Activated naive CD8-positive, alpha-beta T cell treated with anti-CD3 and anti-CD28 coated beads, Interleukin-2, amount 50 U/mL, for 24 hours (primary cell): Measurements from ENCODE around the gene CTNS.

Source experiments
- ATAC-seq: fragments of 150-1000 bp; cut with Tn5 transposase; one replicate; pipeline ENCODE4 v1.10.0; 2021
- DNase-seq: peaks from one replicate; pipeline ENCODE4 v3.0.0; 2021
- H3K27ac Mint-ChIP-seq: one replicate; pipeline ENCODE4 v1.8.0; 2021; ENCODE audit warnings: mild to moderate bottlenecking, mixed read lengths
- H3K27me3 Mint-ChIP-seq: one replicate; pipeline ENCODE4 v1.8.0; 2021; ENCODE audit warnings: mixed read lengths
- H3K36me3 Mint-ChIP-seq: one replicate; pipeline ENCODE4 v1.8.0; 2021; ENCODE audit warnings: low read depth, mixed read lengths
- H3K4me1 Mint-ChIP-seq: one replicate; pipeline ENCODE4 v1.8.0; 2021; ENCODE audit warnings: mixed read lengths
- H3K4me3 Mint-ChIP-seq: one replicate; pipeline ENCODE4 v1.8.0; 2021; ENCODE audit warnings: mild to moderate bottlenecking, moderate library complexity, mixed read lengths
- H3K9me3 Mint-ChIP-seq: one replicate; pipeline ENCODE4 v1.8.0; 2021; ENCODE audit warnings: mixed read lengths

The CTNS gene

GRCh38 chr17:3636154-3636907, at the start of gene CTNS, which contains the start of gene SHPK:
Gene CTNS (plus strand): TSS chr17:3636760. CDS start chr17:3640207, 3,447 bp downstream.
Gene SHPK (minus strand): TSS chr17:3636250. CDS start chr17:3636219, 31 bp downstream.
- H3K27me3 Mint-ChIP-seq = no peaks in the 10 kb centered on the region
- H3K36me3 Mint-ChIP-seq = peaks cover 4% of the 10 kb centered on the region
- peak; percentile 96 for ATAC-seq
- peaks cover 41% of the 10 kb centered on the region for H3K4me1 Mint-ChIP-seq
- peak; percentile 96 for DNase-seq
- peak within 1 kb of the TSS; percentile 97 for H3K27ac Mint-ChIP-seq
- H3K4me3 Mint-ChIP-seq = peak within 1 kb of the TSS; percentile 93
- H3K9me3 Mint-ChIP-seq = no peaks in the 10 kb centered on the region

- Mint-ChIP-seq H3K27ac (no peak overlapping the region), H3K4me1 (no peaks in the 10 kb centered on the region), H3K27me3 (no peaks in the 10 kb centered on the region), H3K4me3 (no peak overlapping the region), H3K9me3 (no peaks in the 10 kb centered on the region), H3K36me3 (no peaks in the 10 kb centered on the region)
- DNase-seq = no peak
- no peak for ATAC-seq
Measured at GRCh38 chr17:3589784-3590183, 46.8 kb upstream of the CTNS start.

- H3K9me3 Mint-ChIP-seq = no peaks in the 10 kb centered on the region
- H3K27ac Mint-ChIP-seq = no peak overlapping the region
- H3K4me1 Mint-ChIP-seq = no peaks in the 10 kb centered on the region
- ATAC-seq (no peak), DNase-seq (no peak)
- H3K4me3 Mint-ChIP-seq = no peak overlapping the region
- H3K27me3 Mint-ChIP-seq = no peaks in the 10 kb centered on the region
- no peaks in the 10 kb centered on the region for H3K36me3 Mint-ChIP-seq
Measured at GRCh38 chr17:3590231-3590630, 46.3 kb upstream of the CTNS start.

GRCh38 chr17:3590768-3591167, 45.8 kb upstream of the CTNS start:
- H3K27me3 Mint-ChIP-seq = no peaks in the 10 kb centered on the region
- no peak overlapping the region for H3K4me3 Mint-ChIP-seq
- H3K4me1 Mint-ChIP-seq = no peaks in the 10 kb centered on the region

GRCh38 chr17:3592216-3592860, 44.2 kb upstream of the CTNS start:
- Mint-ChIP-seq H3K27me3 (no peaks in the 10 kb centered on the region), H3K27ac (no peak overlapping the region), H3K4me3 (no peak overlapping the region), H3K4me1 (no peaks in the 10 kb centered on the region), H3K9me3 (no peaks in the 10 kb centered on the region), H3K36me3 (no peaks in the 10 kb centered on the region)
- DNase-seq (no peak), ATAC-seq (no peak)

More at GRCh38 chr17:3590768-3591167, 45.8 kb upstream of the CTNS start:
- no peak for DNase-seq
- no peak for ATAC-seq
- Mint-ChIP-seq H3K9me3 (no peaks in the 10 kb centered on the region), H3K36me3 (no peaks in the 10 kb centered on the region), H3K27ac (no peak overlapping the region)

- no peaks in the 10 kb centered on the region for H3K4me1 Mint-ChIP-seq
- H3K36me3 Mint-ChIP-seq = no peaks in the 10 kb centered on the region
- H3K27me3 Mint-ChIP-seq = no peaks in the 10 kb centered on the region
- no peak overlapping the region for H3K27ac Mint-ChIP-seq
- no peaks in the 10 kb centered on the region for H3K9me3 Mint-ChIP-seq
- ATAC-seq (no peak), DNase-seq (no peak)
- H3K4me3 Mint-ChIP-seq = no peak overlapping the region
Measured at GRCh38 chr17:3593384-3593783, 43.2 kb upstream of the CTNS start.

GRCh38 chr17:3594051-3594800, 42.3 kb upstream of the CTNS start:
- Mint-ChIP-seq H3K4me1 (no peaks in the 10 kb centered on the region), H3K27me3 (no peaks in the 10 kb centered on the region)

GRCh38 chr17:3594976-3595375, 41.6 kb upstream of the CTNS start:
- no peaks in the 10 kb centered on the region for H3K4me1 Mint-ChIP-seq
- ATAC-seq (no peak), DNase-seq (no peak)
- H3K27me3 Mint-ChIP-seq = no peaks in the 10 kb centered on the region
- no peak overlapping the region for H3K4me3 Mint-ChIP-seq
- no peaks in the 10 kb centered on the region for H3K9me3 Mint-ChIP-seq
- H3K36me3 Mint-ChIP-seq = no peaks in the 10 kb centered on the region
- H3K27ac Mint-ChIP-seq = no peak overlapping the region

More at GRCh38 chr17:3594051-3594800, 42.3 kb upstream of the CTNS start:
- Mint-ChIP-seq H3K9me3 (no peaks in the 10 kb centered on the region), H3K27ac (no peak overlapping the region), H3K4me3 (no peak overlapping the region), H3K36me3 (no peaks in the 10 kb centered on the region)
- no peak for ATAC-seq
- DNase-seq = no peak

GRCh38 chr17:3596804-3597464, 39.6 kb upstream of the CTNS start:
- H3K27me3 Mint-ChIP-seq = no peaks in the 10 kb centered on the region
- DNase-seq (no peak), ATAC-seq (no peak)
- H3K36me3 Mint-ChIP-seq = no peaks in the 10 kb centered on the region
- no peak overlapping the region for H3K4me3 Mint-ChIP-seq
- H3K4me1 Mint-ChIP-seq = no peaks in the 10 kb centered on the region
- no peak overlapping the region for H3K27ac Mint-ChIP-seq
- no peaks in the 10 kb centered on the region for H3K9me3 Mint-ChIP-seq

GRCh38 chr17:3598078-3598477, 38.5 kb upstream of the CTNS start:
- Mint-ChIP-seq H3K27ac (no peak overlapping the region), H3K27me3 (no peaks in the 10 kb centered on the region), H3K4me1 (no peaks in the 10 kb centered on the region), H3K4me3 (no peak overlapping the region), H3K9me3 (no peaks in the 10 kb centered on the region), H3K36me3 (no peaks in the 10 kb centered on the region)
- DNase-seq (no peak), ATAC-seq (no peak)

- H3K36me3 Mint-ChIP-seq = no peaks in the 10 kb centered on the region
- ATAC-seq (no peak), DNase-seq (no peak)
- no peaks in the 10 kb centered on the region for H3K27me3 Mint-ChIP-seq
- no peaks in the 10 kb centered on the region for H3K9me3 Mint-ChIP-seq
- H3K4me3 Mint-ChIP-seq = no peak overlapping the region
- H3K27ac Mint-ChIP-seq = no peak overlapping the region
- H3K4me1 Mint-ChIP-seq = no peaks in the 10 kb centered on the region
Measured at GRCh38 chr17:3600529-3601205, 35.9 kb upstream of the CTNS start.

- Mint-ChIP-seq H3K4me3 (no peak overlapping the region), H3K36me3 (no peaks in the 10 kb centered on the region), H3K27ac (no peak overlapping the region), H3K27me3 (no peaks in the 10 kb centered on the region), H3K9me3 (no peaks in the 10 kb centered on the region), H3K4me1 (no peaks in the 10 kb centered on the region)
- ATAC-seq = no peak
- peak; percentile 15 for DNase-seq
Measured at GRCh38 chr17:3602499-3602898, 34.1 kb upstream of the CTNS start.

- H3K36me3 Mint-ChIP-seq = no peaks in the 10 kb centered on the region
- no peak overlapping the region for H3K4me3 Mint-ChIP-seq
- DNase-seq (no peak), ATAC-seq (no peak)
- H3K4me1 Mint-ChIP-seq = no peaks in the 10 kb centered on the region
- H3K9me3 Mint-ChIP-seq = no peaks in the 10 kb centered on the region
- no peak overlapping the region for H3K27ac Mint-ChIP-seq
- H3K27me3 Mint-ChIP-seq = no peaks in the 10 kb centered on the region
Measured at GRCh38 chr17:3603119-3603869, 33.3 kb upstream of the CTNS start.
